Suppressor macrophage (primary cell): ENCODE measurements around the gene LYST.
"Not testable (repeated sequence)": the region's sequence is repeated elsewhere in the genome, so short reads cannot be mapped to it uniquely, and the experiment has no call there.

Experiments used
- DNase-seq, 4 experiments: peaks; one replicate each; pipeline ENCODE4 v3.0.0-alpha.2; 2020 to 2022

The LYST gene

DNA sequence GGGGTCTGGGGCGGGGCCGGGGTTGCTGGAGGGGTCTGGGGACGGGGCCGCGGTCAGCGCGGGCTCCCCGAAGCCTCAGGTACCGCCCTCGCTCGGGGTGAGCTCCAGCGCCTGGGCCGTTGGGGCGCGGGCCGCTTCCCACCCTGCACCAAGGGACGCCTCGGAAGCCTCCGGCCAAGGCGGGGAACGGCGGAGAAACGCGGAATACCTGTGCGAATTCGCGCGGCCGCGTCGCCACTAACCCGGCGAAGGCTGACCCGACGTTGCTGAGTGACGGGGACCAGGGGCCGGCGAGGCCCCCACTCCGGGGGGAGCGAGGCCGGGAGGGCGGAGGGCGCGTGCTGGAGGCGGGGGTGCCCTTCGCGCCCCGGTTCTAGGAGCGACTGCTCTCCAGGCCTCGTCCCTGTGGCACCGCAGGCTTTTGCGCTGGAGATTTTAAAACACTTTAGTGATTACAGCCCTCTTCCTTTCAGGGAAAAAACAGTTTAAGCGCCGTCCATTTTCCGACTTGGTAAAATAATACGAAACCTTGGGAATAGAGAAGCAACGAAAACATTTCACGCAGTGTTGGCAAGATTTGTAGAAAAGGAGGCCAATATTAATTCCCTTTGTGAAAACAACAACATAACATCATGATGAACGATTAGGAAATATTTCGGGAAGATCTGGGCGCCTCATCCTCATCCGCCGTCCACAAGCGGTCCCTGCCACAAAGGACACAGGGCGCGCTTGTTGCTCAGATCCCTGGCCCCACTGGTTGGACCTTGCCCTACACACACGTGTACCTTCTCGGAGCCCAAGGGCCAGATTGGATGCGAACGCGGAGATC lies 216.2 kb downstream of the LYST start:
- DNase-seq: peak in 2 of 4 experiments; percentile 14 to 27

GRCh38 chr1:235649368-235650163 lies 217.1 kb downstream of the LYST start, which contains the start of gene GNG4:
Gene GNG4, minus strand, starts transcription at chr1:235649784. Its CDS starts 65,946 bp downstream, at chr1:235583838.
- peak in 3 of 4 experiments; percentile 18 to 38 (median 32) for DNase-seq

DNA sequence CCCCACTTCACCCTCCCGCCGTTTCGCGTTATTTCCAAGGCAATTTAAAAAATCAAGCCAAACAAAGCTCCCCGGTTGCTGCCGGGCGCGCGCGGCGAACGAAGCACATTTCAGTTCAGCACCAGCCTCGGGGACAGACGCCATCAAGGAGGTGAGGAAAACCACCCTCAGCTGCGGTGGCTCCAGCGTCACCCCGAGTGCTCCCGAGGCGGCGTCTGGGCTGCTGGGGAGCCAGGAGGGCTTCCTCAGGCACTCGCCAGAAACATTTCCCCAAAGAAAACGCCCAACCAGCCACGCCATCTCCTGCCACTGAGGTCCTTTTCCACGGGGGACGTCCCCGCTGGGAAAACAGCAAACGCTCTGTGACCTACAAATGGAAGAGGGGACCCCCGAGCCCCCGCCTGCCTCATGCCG lies 217.7 kb downstream of the LYST start:
- peak; percentile 52 to 78 (median 63) for DNase-seq

GRCh38 chr1:235648407-235648907 lies 218.2 kb downstream of the LYST start:
- DNase-seq: no peak

DNA sequence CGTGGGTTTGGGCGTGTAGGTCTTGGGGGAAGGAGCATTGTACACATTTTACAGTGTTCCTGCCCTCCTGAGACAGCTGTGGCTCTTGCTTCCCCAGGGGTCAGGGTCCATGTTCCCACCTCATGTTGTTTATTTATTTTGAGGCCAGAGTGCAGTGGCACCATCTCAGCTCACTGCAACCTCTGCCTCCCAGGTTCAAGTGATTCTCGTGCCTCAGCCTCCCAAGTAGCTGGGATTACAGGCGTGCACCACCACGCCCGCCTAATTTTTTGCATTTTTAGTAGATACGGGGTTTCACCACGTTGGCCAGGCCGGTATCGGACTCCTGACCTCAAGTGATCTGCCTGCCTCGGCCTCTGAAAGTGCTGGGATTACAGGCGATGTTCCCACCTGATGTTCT lies 219.2 kb downstream of the LYST start:
- DNase-seq: not testable (repeated sequence)

DNA sequence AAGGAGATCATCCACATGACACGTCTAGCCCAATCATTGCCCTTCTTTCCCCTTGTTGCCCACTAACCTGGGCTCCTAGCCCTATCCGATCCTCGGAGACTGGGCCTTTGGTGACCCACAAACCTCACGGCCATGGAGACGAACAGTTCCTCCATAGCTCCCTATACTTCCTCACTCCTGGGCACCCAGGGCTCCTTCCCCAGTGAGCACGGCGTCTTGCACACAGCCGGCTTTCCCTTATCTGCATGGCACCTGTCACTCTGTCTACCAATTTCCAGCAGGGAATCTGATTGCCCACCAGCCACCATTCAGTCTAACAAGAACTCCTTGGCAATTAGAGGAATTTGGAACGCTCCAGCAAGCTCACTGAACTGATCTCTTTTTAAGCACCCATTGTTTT lies 220.2 kb downstream of the LYST start:
- no peak for DNase-seq

DNA sequence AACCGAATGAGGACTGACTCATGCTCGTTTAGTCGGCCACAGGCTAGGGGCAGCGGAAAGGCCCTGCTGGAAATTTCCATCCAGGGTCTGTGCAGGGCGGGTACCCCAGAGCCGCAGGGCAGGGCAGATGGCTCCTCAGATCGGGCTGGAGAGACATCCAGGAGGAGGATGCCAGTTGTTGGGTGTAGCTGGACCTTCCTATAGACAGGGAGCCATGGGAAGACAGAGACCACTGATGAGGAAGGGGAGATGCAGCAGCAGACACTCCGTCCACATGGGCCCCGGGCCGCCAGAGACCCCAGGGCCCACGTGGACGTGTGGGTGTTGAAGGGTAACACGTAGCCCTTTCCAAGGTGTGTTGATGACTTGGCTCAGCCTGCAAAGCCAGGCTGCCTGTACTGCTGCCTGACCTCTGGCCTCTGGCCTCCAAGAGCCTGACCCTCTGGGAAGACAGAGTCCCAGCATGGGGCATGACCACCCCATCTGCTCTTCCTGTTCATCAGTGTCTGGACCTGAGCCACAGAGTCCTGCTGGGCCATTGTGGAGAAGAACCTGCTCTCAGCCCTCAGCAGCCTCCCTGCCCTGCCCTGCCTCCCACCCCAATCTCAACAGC lies 221.9 kb downstream of the LYST start:
- no peak for DNase-seq

GRCh38 chr1:235643837-235644692 lies 222.6 kb downstream of the LYST start:
- no peak for DNase-seq

DNA sequence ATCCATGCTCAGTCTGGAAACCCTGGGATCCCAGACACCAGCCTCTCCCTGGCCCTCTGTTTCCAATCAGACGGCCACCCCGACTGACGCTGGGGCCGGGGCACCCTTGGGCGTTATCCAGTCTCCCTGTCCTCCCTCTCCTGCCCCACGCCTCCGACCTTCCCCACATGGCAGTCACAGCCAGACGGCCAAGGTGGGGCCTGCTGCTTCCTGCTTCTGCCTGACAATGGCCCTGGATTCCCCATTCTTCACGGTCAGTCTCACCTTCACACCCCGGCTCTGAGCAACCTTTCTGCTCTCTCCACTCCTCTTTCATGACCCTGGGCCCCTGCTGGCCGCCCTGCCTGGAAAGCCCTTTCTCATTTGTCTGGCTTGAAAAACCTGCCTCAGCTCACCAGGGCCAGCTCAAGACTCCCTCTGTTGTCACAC lies 223.7 kb downstream of the LYST start:
- no peak for DNase-seq

DNA sequence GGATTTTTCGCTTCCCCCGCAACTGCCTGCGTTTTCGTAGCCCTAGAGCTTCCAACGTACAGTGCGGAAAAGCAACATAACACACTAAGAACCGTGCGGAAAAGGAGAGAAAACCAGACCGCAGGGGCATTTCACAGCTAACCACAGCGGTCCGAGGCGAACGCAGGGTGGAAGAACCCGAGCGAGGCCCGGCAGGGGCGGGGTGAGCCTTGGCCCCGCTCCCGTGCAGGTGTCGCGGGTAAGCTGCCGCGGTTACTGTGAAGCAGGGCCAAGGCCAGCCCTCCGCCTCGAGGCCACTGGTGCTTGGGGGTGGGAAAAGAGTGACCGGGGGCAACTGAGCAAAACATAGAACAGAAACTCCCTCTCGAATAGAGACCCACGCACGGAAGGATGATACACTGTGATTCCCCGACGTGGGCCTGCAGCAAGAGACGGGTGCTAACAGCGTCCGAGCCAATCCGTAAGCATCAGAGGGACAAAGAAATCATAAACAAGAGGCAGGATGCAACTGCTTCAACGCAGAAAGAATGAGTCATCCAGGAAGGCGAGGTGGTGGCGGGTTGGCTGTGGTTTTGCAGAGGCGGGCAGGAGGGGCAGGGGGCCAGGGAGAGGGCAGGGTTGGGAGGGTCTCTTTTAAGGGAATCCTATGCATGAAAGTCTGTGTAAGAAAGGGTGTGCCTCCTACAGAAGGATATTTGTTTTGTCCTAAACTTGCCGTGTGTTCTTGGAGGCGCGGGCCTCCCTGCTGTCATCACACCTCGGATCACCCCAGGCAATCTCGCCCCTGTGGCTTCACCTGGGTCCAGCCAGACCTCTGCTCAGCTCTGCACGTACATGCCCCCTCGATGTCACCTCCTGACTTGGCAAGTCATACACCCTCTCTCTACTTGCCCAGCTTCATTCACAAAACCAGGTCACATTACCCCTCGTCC lies 224.4 kb downstream of the LYST start:
- DNase-seq: peak; percentile 20 to 63 (median 36)

DNA sequence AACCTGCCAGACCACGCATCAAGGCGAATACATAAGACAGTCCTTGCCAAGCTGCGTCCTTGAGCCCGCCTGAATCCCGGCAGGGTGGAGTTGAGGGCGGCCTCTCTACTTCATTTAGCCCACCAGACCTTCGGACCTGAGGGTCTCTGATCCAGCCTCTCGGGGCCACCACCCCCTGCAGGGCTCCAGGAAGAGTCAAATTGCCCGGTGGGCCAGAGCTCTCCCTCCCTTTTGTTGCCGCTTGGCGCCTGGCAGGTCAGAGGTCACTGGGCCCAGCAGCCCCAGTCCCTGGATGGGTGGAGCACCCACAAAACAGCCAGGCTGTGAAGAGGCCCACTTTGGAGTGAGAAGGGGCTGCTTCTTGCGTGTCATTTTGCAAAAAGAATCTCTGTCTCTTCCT lies 226.1 kb downstream of the LYST start:
- no peak for DNase-seq

- no peak for DNase-seq
These were observed 227.2 kb downstream of the LYST start for GRCh38 chr1:235639226-235640205.

DNA sequence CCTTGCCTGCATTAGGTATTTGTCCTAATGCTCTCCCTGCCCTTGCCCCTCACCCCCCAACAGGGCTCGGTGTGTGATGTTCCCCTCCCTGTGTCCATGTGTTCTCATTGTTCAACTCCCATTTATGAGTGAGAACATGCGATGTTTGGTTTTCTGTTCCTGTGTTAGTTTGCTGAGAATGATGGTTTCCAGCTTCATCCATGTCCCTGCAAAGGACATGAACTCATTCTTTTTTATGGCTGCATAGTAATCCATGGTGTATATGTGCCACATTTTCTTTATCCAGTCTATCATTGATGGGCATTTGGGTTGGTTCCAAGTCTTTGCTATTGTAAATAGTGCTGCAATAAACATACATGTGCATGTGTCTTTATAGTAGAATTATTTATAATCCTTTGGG lies 228.1 kb downstream of the LYST start:
- DNase-seq: not testable (repeated sequence)

DNA sequence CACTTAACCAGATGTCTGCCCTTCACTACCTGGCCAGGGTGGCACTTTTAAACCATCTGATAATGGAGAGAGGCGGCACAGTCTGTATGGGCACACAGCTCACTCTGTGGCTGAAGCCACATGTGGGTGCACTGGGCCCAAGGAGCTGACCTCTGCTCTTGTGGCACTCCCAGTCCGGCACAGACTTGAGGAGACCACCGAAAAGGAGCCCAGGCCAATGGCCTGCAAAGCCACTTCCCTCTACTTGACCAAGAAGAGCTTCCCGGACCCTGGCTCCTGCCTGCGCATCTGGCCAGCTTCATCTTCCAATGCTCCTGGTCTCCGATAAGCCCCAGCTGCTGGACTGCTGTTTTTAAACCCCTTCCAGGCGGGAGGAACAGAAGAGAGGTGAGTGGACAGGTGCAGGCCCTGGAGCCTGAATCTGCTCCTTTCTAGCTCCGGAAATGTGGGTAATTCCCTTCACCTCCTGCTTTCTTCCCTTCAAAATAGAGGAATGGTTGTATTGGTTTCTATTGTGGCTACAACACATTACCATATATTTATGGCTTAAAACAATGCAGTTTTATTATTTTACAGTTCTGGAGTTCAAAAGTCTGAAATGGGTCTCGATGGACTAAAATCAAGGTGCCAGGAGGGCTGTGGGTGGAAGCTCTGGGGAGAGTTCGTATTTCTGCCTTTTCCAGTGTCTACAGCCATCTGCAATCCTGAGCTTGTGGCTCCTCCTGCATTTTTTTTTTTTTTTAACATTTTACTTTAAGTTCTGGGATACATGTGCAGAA lies 228.8 kb downstream of the LYST start:
- DNase-seq: no peak

DNA sequence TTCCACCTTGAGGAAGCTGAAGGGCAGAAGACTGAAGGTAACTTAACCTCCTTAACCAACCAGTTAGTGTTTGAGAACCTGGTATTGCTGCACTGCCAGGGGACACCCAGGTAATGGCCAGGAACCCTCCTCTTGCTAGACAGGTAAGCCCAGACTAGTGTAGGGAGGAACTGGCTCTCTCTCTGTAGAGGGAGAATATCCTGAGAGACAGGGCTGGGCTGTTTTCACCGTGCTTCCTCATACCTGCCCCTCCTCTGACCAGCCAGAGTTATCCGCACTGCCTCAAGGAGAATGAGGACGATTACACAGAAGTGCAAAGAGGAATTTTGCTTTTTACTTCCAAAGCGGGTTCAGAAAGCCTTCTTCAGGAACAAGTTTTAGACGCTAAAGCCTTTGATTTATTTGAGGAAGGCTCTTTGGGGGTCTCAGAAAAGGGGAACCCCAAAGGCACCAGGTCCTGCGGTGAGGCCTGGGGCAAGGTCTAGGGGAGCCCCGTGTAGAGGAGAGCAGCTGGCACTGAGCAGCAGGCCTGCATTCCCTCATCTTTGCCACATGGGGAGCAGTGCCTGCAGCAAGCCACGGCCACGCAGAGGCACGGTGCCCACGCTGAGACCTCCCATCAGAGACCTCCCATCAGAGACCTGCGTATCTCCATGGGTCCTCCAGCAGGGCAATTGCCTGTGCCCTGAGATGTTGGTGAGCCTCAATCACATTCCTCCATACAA lies 230.6 kb downstream of the LYST start:
- no peak for DNase-seq

- DNase-seq: peak; percentile 44 to 70 (median 60)
These were observed 234.0 kb downstream of the LYST start for GRCh38 chr1:235632506-235633401.

DNA sequence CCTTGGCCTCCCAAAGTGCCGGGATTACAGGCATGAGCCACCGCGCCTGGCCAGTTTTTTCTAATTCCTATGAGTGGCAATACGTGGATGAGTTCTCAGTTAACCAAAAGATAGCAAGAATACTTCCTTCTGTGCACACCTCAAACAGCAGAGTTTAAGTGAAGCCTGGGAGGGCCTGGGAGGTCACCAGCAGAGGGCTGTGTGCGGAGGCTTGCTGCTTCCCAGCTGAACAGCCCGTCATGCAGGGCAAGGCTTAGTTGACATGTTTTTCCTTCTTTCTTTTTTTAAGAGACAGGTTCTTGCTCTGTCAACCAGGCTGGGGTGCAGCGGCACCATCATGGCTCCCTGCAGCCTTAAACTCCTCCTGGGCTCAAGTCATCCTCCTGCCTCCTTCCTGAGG lies 234.9 kb downstream of the LYST start:
- no peak for DNase-seq
